GM23338 (cell line): ENCODE measurements around the gene CTU2.

ENCODE experiments used
- CREB1 ChIP-seq: fragments of 250-450 bp; sonication (Bioruptor Pico); IDR thresholded peaks from 2 replicates; pipeline ENCODE4 v1.5.0; 2020; ENCODE audit warnings: low read depth, mild to moderate bottlenecking, moderate library complexity
- EZH2 ChIP-seq: fragments of 200-600 bp; sonication (generic); IDR thresholded peaks from one replicate; pipeline ENCODE4 v1.8.0; 2017; ENCODE audit warnings: antibody characterized with exemption, mild to moderate bottlenecking, low read depth; ENCODE audit not compliant: unreplicated experiment
- EZH2phosphoT487 ChIP-seq: fragments of 200-600 bp; sonication (generic); IDR thresholded peaks from one replicate; pipeline ENCODE4 v1.8.1; 2018; ENCODE audit warnings: antibody characterized with exemption; ENCODE audit not compliant: unreplicated experiment
- JUNB ChIP-seq: IDR thresholded peaks from one replicate; pipeline ENCODE4 v1.6.1; 2016; ENCODE audit warnings: antibody characterized with exemption; ENCODE audit not compliant: unreplicated experiment
- NANOG ChIP-seq: IDR thresholded peaks from 2 replicates; pipeline ENCODE4 v1.6.1; 2016; ENCODE audit warnings: antibody characterized with exemption, borderline replicate concordance
- POLR2AphosphoS5 ChIP-seq: IDR thresholded peaks from 2 replicates; pipeline ENCODE4 v1.6.1; 2016; ENCODE audit warnings: antibody characterized with exemption, low read depth
- REST ChIP-seq: IDR thresholded peaks from one replicate; pipeline ENCODE4 v1.6.1; 2018; ENCODE audit warnings: antibody characterized with exemption; ENCODE audit not compliant: unreplicated experiment
- STAT1 ChIP-seq: IDR thresholded peaks from one replicate; pipeline ENCODE4 v1.6.1; 2016; ENCODE audit warnings: antibody characterized with exemption; ENCODE audit not compliant: unreplicated experiment
- ZNF114 ChIP-seq: fragments of 250-450 bp; sonication (Bioruptor Pico); IDR thresholded peaks from 2 replicates; pipeline ENCODE4 v1.5.0; 2020; ENCODE audit warnings: mild to moderate bottlenecking, moderate library complexity
- ZNF331 ChIP-seq: fragments of 250-450 bp; sonication (Bioruptor Pico); IDR thresholded peaks from 2 replicates; pipeline ENCODE4 v1.5.0; 2020; ENCODE audit warnings: low read depth, mild to moderate bottlenecking, moderate library complexity
- ZNF462 ChIP-seq: fragments of 250-450 bp; sonication (Bioruptor Pico); IDR thresholded peaks from 2 replicates; pipeline ENCODE4 v1.5.0; 2020; ENCODE audit warnings: mild to moderate bottlenecking, moderate library complexity
- TF ChIP-seq, protein P1 (sequence below), 2 experiments: fragments of 200-600 bp in 1 of 2; sonication (generic) in 1 of 2; conservative IDR thresholded peaks; 2 replicates each; pipeline versions ENCODE4 v1.5.1 to v1.6.1; 2016 to 2017; ENCODE audit warnings: antibody characterized with exemption in 2 of 2, low read depth in 2 of 2, mild to moderate bottlenecking in 2 of 2, moderate library complexity in 1 of 2
- TF ChIP-seq, protein P2 (sequence below): IDR thresholded peaks from 2 replicates; pipeline ENCODE4 v1.6.1; 2016; ENCODE audit warnings: antibody characterized with exemption

DNA sequence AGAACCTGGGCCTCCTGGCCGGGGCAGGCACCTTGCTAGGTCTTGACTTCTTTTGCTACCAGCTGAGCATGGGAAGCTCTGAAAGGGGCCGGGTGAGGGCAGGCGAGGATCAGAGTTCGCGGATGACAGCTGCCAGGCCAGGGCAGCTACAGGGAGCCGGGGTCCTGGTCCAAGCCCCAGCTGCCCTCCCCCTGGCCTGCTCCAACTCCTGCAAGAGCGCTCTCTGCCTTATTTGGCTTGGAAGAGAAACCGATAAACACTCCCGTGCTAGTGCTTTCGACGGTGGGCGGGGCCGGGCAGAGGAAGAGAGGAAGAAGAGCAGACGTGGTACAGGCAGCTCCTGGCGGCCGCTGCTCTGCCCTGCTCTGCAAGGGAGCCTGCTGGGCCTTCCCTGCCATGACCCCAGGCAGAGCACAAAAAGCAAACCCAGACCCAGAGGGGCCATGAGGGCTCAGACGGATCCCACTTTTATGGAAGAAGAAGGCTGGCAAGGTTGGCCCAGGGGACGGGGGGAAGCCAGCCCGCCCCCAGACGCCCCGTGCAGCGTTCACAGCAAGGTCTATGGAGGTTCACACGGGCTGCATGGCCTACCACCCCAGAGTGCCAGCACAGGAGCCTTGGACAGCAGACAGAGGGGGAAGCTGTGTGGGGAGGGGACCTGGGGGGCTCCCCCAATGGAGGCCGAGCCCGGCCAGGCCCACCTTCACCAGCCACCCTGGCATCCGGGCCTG lies 53.1 kb downstream of the CTU2 start:
- TF ChIP-seq EZH2 (no peak), POLR2AphosphoS5 (no peak), JUNB (no peak), EZH2phosphoT487 (no peak), REST (no peak), NANOG (no peak), ZNF462 (CRISPR knock-in tag) (no peak), STAT1 (no peak), ZNF114 (no peak), CREB1 (CRISPR knock-in tag) (no peak), ZNF331 (CRISPR knock-in tag) (no peak)
- TF ChIP-seq, protein P1, sequence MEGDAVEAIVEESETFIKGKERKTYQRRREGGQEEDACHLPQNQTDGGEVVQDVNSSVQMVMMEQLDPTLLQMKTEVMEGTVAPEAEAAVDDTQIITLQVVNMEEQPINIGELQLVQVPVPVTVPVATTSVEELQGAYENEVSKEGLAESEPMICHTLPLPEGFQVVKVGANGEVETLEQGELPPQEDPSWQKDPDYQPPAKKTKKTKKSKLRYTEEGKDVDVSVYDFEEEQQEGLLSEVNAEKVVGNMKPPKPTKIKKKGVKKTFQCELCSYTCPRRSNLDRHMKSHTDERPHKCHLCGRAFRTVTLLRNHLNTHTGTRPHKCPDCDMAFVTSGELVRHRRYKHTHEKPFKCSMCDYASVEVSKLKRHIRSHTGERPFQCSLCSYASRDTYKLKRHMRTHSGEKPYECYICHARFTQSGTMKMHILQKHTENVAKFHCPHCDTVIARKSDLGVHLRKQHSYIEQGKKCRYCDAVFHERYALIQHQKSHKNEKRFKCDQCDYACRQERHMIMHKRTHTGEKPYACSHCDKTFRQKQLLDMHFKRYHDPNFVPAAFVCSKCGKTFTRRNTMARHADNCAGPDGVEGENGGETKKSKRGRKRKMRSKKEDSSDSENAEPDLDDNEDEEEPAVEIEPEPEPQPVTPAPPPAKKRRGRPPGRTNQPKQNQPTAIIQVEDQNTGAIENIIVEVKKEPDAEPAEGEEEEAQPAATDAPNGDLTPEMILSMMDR (conservative IDR thresholded peaks at IDR 0.05; ENCODE audit: low read depth in 2 of 2): peak in 1 of 2 experiments; percentile 44; a peak in 2 of 4 replicates
- TF ChIP-seq, protein P2, sequence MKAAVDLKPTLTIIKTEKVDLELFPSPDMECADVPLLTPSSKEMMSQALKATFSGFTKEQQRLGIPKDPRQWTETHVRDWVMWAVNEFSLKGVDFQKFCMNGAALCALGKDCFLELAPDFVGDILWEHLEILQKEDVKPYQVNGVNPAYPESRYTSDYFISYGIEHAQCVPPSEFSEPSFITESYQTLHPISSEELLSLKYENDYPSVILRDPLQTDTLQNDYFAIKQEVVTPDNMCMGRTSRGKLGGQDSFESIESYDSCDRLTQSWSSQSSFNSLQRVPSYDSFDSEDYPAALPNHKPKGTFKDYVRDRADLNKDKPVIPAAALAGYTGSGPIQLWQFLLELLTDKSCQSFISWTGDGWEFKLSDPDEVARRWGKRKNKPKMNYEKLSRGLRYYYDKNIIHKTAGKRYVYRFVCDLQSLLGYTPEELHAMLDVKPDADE: no peak
